ENCODE data around the gene SGCE. TPM values are rescaled to one million over a fixed set of nuclear protein-coding genes. Genes with fewer than 3 reads are reported as not detected.

Gene SGCE
- total RNA-seq, 1 experiment from 2014 or later = 19.0 TPM

- ATAC-seq (no peak), DNase-seq (ENCODE audit: low spot score) (no peak)
- Mint-ChIP-seq H3K27ac (no peak overlapping the region), H3K9me3 (no peaks in the 10 kb centered on the region), H3K36me3 (no peaks in the 10 kb centered on the region), H3K4me3 (no peak overlapping the region), H3K27me3 (ENCODE audit: low read depth) (no peaks in the 10 kb centered on the region), H3K4me1 (peaks cover 31% of the 10 kb centered on the region)
- no peak for TF ChIP-seq MYBL2 (CRISPR knock-in tag; IDR thresholded peaks at IDR 0.05)
- TF ChIP-seq, protein P1, sequence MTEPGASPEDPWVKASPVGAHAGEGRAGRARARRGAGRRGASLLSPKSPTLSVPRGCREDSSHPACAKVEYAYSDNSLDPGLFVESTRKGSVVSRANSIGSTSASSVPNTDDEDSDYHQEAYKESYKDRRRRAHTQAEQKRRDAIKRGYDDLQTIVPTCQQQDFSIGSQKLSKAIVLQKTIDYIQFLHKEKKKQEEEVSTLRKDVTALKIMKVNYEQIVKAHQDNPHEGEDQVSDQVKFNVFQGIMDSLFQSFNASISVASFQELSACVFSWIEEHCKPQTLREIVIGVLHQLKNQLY (CRISPR knock-in tag; IDR thresholded peaks at IDR 0.05) = no peak
- TF ChIP-seq CREM (CRISPR knock-in tag; IDR thresholded peaks at IDR 0.05) = no peak
- TF ChIP-seq CREB1 (CRISPR knock-in tag; IDR thresholded peaks at IDR 0.05) = no peak
- no peak for TF ChIP-seq JAZF1 (CRISPR knock-in tag; IDR thresholded peaks at IDR 0.05)
- TF ChIP-seq ELF4 (CRISPR knock-in tag; IDR thresholded peaks at IDR 0.05; ENCODE audit: low read depth) = no peak
- no peak for TF ChIP-seq RORB (CRISPR knock-in tag; IDR thresholded peaks at IDR 0.05)
- TF ChIP-seq KAT7 (CRISPR knock-in tag; IDR thresholded peaks at IDR 0.05; ENCODE audit: borderline replicate concordance) = no peak
- TF ChIP-seq, protein P2, sequence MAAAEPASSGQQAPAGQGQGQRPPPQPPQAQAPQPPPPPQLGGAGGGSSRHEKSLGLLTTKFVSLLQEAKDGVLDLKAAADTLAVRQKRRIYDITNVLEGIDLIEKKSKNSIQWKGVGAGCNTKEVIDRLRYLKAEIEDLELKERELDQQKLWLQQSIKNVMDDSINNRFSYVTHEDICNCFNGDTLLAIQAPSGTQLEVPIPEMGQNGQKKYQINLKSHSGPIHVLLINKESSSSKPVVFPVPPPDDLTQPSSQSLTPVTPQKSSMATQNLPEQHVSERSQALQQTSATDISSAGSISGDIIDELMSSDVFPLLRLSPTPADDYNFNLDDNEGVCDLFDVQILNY (CRISPR knock-in tag; IDR thresholded peaks at IDR 0.05) = no peak
- no peak for TF ChIP-seq JUN (CRISPR knock-in tag; IDR thresholded peaks at IDR 0.05)
- no peak for TF ChIP-seq ZSCAN18 (CRISPR knock-in tag; IDR thresholded peaks at IDR 0.05)
- no peak for TF ChIP-seq GABPB1 (CRISPR knock-in tag; IDR thresholded peaks at IDR 0.05)
- no peak for TF ChIP-seq TEAD4 (CRISPR knock-in tag; IDR thresholded peaks at IDR 0.05)
- TF ChIP-seq, protein P3, sequence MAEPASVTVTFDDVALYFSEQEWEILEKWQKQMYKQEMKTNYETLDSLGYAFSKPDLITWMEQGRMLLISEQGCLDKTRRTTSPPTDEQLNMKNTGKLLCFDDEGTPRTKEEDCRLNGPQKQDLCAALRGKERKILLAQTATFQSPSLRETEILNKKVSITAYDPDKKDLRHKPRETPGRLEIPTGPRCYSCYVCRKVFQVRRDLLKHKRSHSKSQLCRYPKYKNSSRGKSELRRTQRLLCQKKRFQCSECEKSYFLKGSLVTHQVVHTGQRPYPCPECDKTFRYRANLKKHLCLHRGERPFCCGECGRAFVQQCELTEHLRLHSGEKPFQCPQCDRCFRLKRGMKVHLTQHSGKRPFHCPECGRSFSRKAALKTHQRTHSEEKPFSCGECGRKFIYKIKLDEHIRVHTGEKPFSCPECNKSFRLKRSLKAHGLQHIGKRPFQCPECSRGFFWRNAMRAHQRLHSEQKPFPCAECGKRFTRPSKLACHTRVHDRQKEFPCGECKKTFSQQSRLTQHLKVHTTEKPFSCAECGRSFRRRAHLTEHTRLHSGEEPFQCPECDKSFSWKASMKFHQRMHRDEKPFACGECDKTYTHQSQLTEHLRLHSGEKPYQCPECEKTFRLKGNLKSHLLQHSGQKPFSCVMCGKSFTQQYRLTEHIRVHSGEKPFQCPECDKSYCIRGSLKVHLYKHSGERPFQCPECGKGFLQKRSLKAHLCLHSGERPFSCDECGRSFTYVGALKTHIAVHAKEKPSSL (CRISPR knock-in tag; conservative IDR thresholded peaks at IDR 0.05) = no peak
- TF ChIP-seq TCF7 (CRISPR knock-in tag; IDR thresholded peaks at IDR 0.05; ENCODE audit: low read depth) = no peak
- ChIA-PET POLR2A (no interaction called here), CTCF (no interaction called here)
These were observed 21.4 kb downstream of the SGCE start for GRCh38 chr7:94634502-94634901.

- ATAC-seq (no peak), DNase-seq (ENCODE audit: low spot score) (no peak)
- TF ChIP-seq PRDM15 (CRISPR knock-in tag; IDR thresholded peaks at IDR 0.05) (no peak), GRHL2 (CRISPR knock-in tag; IDR thresholded peaks at IDR 0.05; ENCODE audit: insufficient replicate concordance, severe bottlenecking) (no peak), TEAD1 (CRISPR knock-in tag; IDR thresholded peaks at IDR 0.05) (no peak), ZNF138 (CRISPR knock-in tag; conservative IDR thresholded peaks at IDR 0.05) (no peak), PRRX2 (CRISPR knock-in tag; IDR thresholded peaks at IDR 0.05) (no peak), ELF4 (CRISPR knock-in tag; IDR thresholded peaks at IDR 0.05; ENCODE audit: low read depth) (no peak), ZNF121 (CRISPR knock-in tag; IDR thresholded peaks at IDR 0.05) (no peak), ZNF219 (CRISPR knock-in tag; IDR thresholded peaks at IDR 0.05; ENCODE audit: borderline replicate concordance) (no peak)
- TF ChIP-seq, protein P4, sequence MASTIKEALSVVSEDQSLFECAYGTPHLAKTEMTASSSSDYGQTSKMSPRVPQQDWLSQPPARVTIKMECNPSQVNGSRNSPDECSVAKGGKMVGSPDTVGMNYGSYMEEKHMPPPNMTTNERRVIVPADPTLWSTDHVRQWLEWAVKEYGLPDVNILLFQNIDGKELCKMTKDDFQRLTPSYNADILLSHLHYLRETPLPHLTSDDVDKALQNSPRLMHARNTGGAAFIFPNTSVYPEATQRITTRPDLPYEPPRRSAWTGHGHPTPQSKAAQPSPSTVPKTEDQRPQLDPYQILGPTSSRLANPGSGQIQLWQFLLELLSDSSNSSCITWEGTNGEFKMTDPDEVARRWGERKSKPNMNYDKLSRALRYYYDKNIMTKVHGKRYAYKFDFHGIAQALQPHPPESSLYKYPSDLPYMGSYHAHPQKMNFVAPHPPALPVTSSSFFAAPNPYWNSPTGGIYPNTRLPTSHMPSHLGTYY (CRISPR knock-in tag; IDR thresholded peaks at IDR 0.05) = no peak
- TF ChIP-seq, protein P3 (CRISPR knock-in tag; conservative IDR thresholded peaks at IDR 0.05) = no peak
- Mint-ChIP-seq H3K9me3 (no peaks in the 10 kb centered on the region), H3K27me3 (ENCODE audit: low read depth) (no peaks in the 10 kb centered on the region), H3K27ac (no peak overlapping the region), H3K4me1 (peaks cover 30% of the 10 kb centered on the region), H3K36me3 (no peaks in the 10 kb centered on the region), H3K4me3 (no peak overlapping the region)
- POLR2A ChIA-PET = no interaction called here
- CTCF ChIA-PET = no interaction called here
These were observed 22.2 kb downstream of the SGCE start for GRCh38 chr7:94633687-94634086.

Measured in WTC11 (cell line).